Naive B cell (primary cell): ENCODE data around the gene YWHAQ. TPM values are rescaled to one million over a fixed set of nuclear protein-coding genes. Genes with fewer than 3 reads are reported as not detected.
A peak's percentile ranks its signal among the peaks of the same experiment; 100 is the strongest.
"Not testable (repeated sequence)": the region's sequence is repeated elsewhere in the genome, so short reads cannot be mapped to it uniquely, and the experiment has no call there.

ENCODE experiments used
- ATAC-seq, 2 donors: fragments of 150-1000 bp; cut with Tn5 transposase; 2 replicates each; pipeline ENCODE4 v1.10.0; 2021; ENCODE audit warnings: low read depth in 2 of 2, mild to moderate bottlenecking in 2 of 2, moderate library complexity in 2 of 2
- DNase-seq: peaks from one replicate; pipeline ENCODE4 v3.0.0; 2022
- H3K27ac Mint-ChIP-seq, 6 donors: one replicate each; pipeline ENCODE4 v1.8.0; 2020 to 2022; ENCODE audit warnings: mild to moderate bottlenecking in 6 of 6, mixed read lengths in 6 of 6, moderate library complexity in 5 of 6, inconsistent platforms in 2 of 6
- H3K27me3 Mint-ChIP-seq, 3 donors: one replicate each; pipeline ENCODE4 v1.8.0; 2021 to 2022; ENCODE audit warnings: mixed read lengths in 3 of 3, mild to moderate bottlenecking in 1 of 3
- H3K36me3 Mint-ChIP-seq, 2 donors: one replicate each; pipeline ENCODE4 v1.8.0; 2020 to 2022; ENCODE audit warnings: mixed read lengths in 2 of 2, inconsistent platforms in 1 of 2, mild to moderate bottlenecking in 1 of 2
- H3K4me1 Mint-ChIP-seq, 3 donors: one replicate each; pipeline ENCODE4 v1.8.0; 2020 to 2022; ENCODE audit warnings: mixed read lengths in 3 of 3, inconsistent platforms in 1 of 3, mild to moderate bottlenecking in 1 of 3, moderate library complexity in 1 of 3
- H3K4me3 Mint-ChIP-seq, 8 donors: one replicate each; pipeline ENCODE4 v1.8.0; 2020 to 2022; ENCODE audit warnings: mild to moderate bottlenecking in 8 of 8, mixed read lengths in 8 of 8, moderate library complexity in 8 of 8, inconsistent platforms in 2 of 8
- H3K9me3 Mint-ChIP-seq, 7 donors: one replicate each; pipeline ENCODE4 v1.8.0; 2020 to 2022; ENCODE audit warnings: mixed read lengths in 7 of 7, mild to moderate bottlenecking in 5 of 7, inconsistent platforms in 2 of 7, moderate library complexity in 1 of 7
- polyA plus RNA-seq, 6 donors: library from polyadenylated mRNA; unstranded; fragments of 300-500 nt; fragmentation: Illumina TruSeq; gene quantifications; one replicate each; pipeline ENCODE4 v1.2.3, GENCODE V29; 2021; ENCODE audit warnings: low read depth in 6 of 6

Gene YWHAQ
- polyA plus RNA-seq, 6 donors from 2014 or later = 282 to 457 (median 344) TPM

GRCh38 chr2:9594366-9595054 lies 36.3 kb downstream of the YWHAQ start:
- Mint-ChIP-seq H3K9me3 (peaks cover 0 to 9% (median 2%) of the 10 kb centered on the region in 7 donors), H3K4me1 (peaks cover 26 to 38% (median 33%) of the 10 kb centered on the region in 3 donors), H3K27ac (peak overlapping the region in 5 of 6 donors; percentile 3 to 80 (median 34)), H3K4me3 (no peak overlapping the region), H3K27me3 (no peaks in the 10 kb centered on the region), H3K36me3 (peaks cover 13 to 18% of the 10 kb centered on the region in 2 donors)
- DNase-seq (no peak), ATAC-seq (no peak)

- H3K4me1 Mint-ChIP-seq = peaks cover 26 to 36% (median 33%) of the 10 kb centered on the region in 3 donors
Measured at GRCh38 chr2:9593925-9594324, 36.9 kb downstream of the YWHAQ start.

DNA sequence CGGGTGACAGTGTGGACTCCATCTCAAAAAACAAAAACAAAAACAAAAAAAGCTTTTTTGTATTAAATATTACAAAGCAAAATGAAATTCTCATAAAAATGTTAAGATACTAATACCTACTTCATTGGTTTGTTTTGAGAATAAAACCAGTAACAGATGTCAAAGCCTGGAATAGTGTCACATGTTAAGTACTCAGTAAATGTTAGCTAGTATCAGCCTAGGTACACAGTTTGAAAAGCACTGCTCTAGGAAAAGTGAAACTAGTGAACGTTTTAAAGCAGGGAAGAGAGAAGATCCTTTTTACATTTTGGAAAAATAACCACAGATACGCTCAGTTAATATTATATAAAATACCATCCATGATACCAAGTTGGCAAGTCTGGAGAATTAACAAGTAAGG lies 38.1 kb downstream of the YWHAQ start:
- no peak for ATAC-seq
- no peak overlapping the region for H3K4me3 Mint-ChIP-seq

More at GRCh38 chr2:9593925-9594324, 36.9 kb downstream of the YWHAQ start:
- DNase-seq (no peak), ATAC-seq (no peak)
- Mint-ChIP-seq H3K27ac (peak overlapping the region in 3 of 6 donors; percentile 10 to 80 (median 78)), H3K27me3 (no peaks in the 10 kb centered on the region), H3K36me3 (peaks cover 7 to 13% of the 10 kb centered on the region in 2 donors), H3K4me3 (no peak overlapping the region), H3K9me3 (peaks cover 0 to 3% (median 0%) of the 10 kb centered on the region in 7 donors)

GRCh38 chr2:9590641-9591040 lies 40.2 kb downstream of the YWHAQ start:
- peaks cover 8 to 15% of the 10 kb centered on the region in 2 donors for H3K36me3 Mint-ChIP-seq
- ATAC-seq (no peak), DNase-seq (no peak)
- peak overlapping the region in 1 of 6 donors; percentile 8 for H3K27ac Mint-ChIP-seq
- H3K4me3 Mint-ChIP-seq = no peak overlapping the region
- H3K27me3 Mint-ChIP-seq = no peaks in the 10 kb centered on the region
- peaks cover 5 to 14% (median 13%) of the 10 kb centered on the region in 3 donors for H3K4me1 Mint-ChIP-seq
- H3K9me3 Mint-ChIP-seq = no peaks in the 10 kb centered on the region

More for the DNA sequence above, 38.1 kb downstream of the YWHAQ start:
- peaks cover 0 to 6% of the 10 kb centered on the region in 2 donors for H3K36me3 Mint-ChIP-seq
- no peak for DNase-seq
- H3K9me3 Mint-ChIP-seq = no peaks in the 10 kb centered on the region
- no peaks in the 10 kb centered on the region for H3K27me3 Mint-ChIP-seq
- peak overlapping the region in 2 of 6 donors; percentile 19 to 59 for H3K27ac Mint-ChIP-seq
- peaks cover 19 to 31% (median 24%) of the 10 kb centered on the region in 3 donors for H3K4me1 Mint-ChIP-seq

DNA sequence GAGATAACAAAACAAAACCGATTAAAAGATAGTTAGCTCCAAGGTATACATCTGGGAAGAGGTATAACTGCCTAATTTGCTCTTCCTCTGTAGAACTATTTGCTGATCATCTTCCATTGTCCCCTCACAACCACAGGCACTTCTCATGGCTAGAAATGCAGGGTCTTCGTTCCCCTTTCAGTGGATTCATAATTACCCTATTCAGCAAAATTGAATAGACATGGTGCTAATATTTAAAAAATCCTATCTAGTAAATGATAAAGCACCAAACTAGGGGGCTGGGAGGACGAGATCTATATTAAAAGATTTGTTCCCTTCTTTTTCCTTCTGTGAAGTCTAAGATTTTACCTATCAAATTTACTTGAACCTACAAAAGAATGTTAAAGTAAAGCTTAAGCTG lies 44.3 kb downstream of the YWHAQ start:
- Mint-ChIP-seq H3K36me3 (peaks cover 10 to 26% of the 10 kb centered on the region in 2 donors), H3K27ac (peak overlapping the region in 3 of 6 donors; percentile 6 to 27 (median 26)), H3K9me3 (no peaks in the 10 kb centered on the region), H3K4me3 (no peak overlapping the region), H3K4me1 (no peaks in the 10 kb centered on the region), H3K27me3 (no peaks in the 10 kb centered on the region)
- ATAC-seq (no peak), DNase-seq (no peak)

DNA sequence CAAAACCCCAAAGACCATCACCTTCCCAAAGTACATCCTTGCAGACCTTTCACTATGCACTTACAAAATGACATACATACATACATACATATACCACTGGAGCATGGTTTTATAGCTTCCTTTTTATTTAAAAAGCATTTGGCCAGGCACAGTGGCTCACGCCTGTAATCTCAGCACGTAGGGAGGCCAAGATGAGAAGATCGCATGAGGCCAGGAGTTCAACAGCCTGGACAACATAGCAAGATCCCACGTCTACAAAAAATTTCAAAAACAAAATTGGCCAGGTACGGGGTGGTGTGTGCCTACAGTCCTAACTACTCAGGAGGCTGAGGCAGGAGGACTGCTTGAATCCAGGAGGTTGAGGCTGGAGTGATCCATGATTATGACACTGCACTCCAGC lies 45.3 kb downstream of the YWHAQ start:
- H3K4me1 Mint-ChIP-seq = no peaks in the 10 kb centered on the region
- peaks cover 10 to 21% of the 10 kb centered on the region in 2 donors for H3K36me3 Mint-ChIP-seq
- H3K9me3 Mint-ChIP-seq = no peaks in the 10 kb centered on the region
- peak overlapping the region in 2 of 6 donors; percentile 32 to 70 for H3K27ac Mint-ChIP-seq
- no peak overlapping the region for H3K4me3 Mint-ChIP-seq
- DNase-seq (no peak), ATAC-seq (no peak)
- H3K27me3 Mint-ChIP-seq = no peaks in the 10 kb centered on the region

- not testable (repeated sequence) for H3K4me3 Mint-ChIP-seq, H3K27me3 Mint-ChIP-seq, DNase-seq, H3K4me1 Mint-ChIP-seq, ATAC-seq, H3K9me3 Mint-ChIP-seq
- peak overlapping the region in 1 of 6 donors; percentile 25 for H3K27ac Mint-ChIP-seq
- peaks cover 10 to 21% of the 10 kb centered on the region in 2 donors for H3K36me3 Mint-ChIP-seq
Measured at GRCh38 chr2:9584902-9585301, 45.9 kb downstream of the YWHAQ start.

- peaks cover 10 to 21% of the 10 kb centered on the region in 2 donors for H3K36me3 Mint-ChIP-seq
- no peak for ATAC-seq
- no peaks in the 10 kb centered on the region for H3K9me3 Mint-ChIP-seq
- no peaks in the 10 kb centered on the region for H3K27me3 Mint-ChIP-seq
- no peak overlapping the region for H3K4me3 Mint-ChIP-seq
- no peak for DNase-seq
- peak overlapping the region in 2 of 6 donors; percentile 30 to 52 for H3K27ac Mint-ChIP-seq
- no peaks in the 10 kb centered on the region for H3K4me1 Mint-ChIP-seq
Measured at GRCh38 chr2:9582624-9583023, 48.2 kb downstream of the YWHAQ start.

GRCh38 chr2:9578467-9579235 lies 52.1 kb downstream of the YWHAQ start:
- DNase-seq (no peak), ATAC-seq (no peak)
- no peaks in the 10 kb centered on the region for H3K27me3 Mint-ChIP-seq
- peaks cover 0 to 3% of the 10 kb centered on the region in 2 donors for H3K36me3 Mint-ChIP-seq
- no peak overlapping the region for H3K4me3 Mint-ChIP-seq
- no peaks in the 10 kb centered on the region for H3K4me1 Mint-ChIP-seq
- no peaks in the 10 kb centered on the region for H3K9me3 Mint-ChIP-seq
- H3K27ac Mint-ChIP-seq = no peak overlapping the region

GRCh38 chr2:9574331-9574730 lies 56.5 kb downstream of the YWHAQ start:
- DNase-seq = no peak
- Mint-ChIP-seq H3K4me1 (no peaks in the 10 kb centered on the region), H3K4me3 (no peak overlapping the region), H3K27me3 (no peaks in the 10 kb centered on the region), H3K36me3 (no peaks in the 10 kb centered on the region), H3K27ac (no peak overlapping the region), H3K9me3 (no peaks in the 10 kb centered on the region)
- no peak for ATAC-seq

- H3K27ac Mint-ChIP-seq = peak overlapping the region in 1 of 6 donors; percentile 36
- H3K4me3 Mint-ChIP-seq = no peak overlapping the region
- no peak for DNase-seq
- no peaks in the 10 kb centered on the region for H3K4me1 Mint-ChIP-seq
- no peaks in the 10 kb centered on the region for H3K9me3 Mint-ChIP-seq
- no peaks in the 10 kb centered on the region for H3K27me3 Mint-ChIP-seq
- no peaks in the 10 kb centered on the region for H3K36me3 Mint-ChIP-seq
- ATAC-seq = no peak
Measured at GRCh38 chr2:9573840-9574239, 57.0 kb downstream of the YWHAQ start.

GRCh38 chr2:9573013-9573720 lies 57.6 kb downstream of the YWHAQ start:
- no peak for ATAC-seq

More at GRCh38 chr2:9573013-9573720, 57.6 kb downstream of the YWHAQ start:
- Mint-ChIP-seq H3K27ac (no peak overlapping the region), H3K27me3 (no peaks in the 10 kb centered on the region), H3K4me3 (no peak overlapping the region), H3K9me3 (no peaks in the 10 kb centered on the region), H3K4me1 (no peaks in the 10 kb centered on the region), H3K36me3 (no peaks in the 10 kb centered on the region)
- DNase-seq = no peak
